ENCODE measurements around the gene APOBEC3C.
"Not testable (repeated sequence)": the region's sequence is repeated elsewhere in the genome, so short reads cannot be mapped to it uniquely, and the experiment has no call there.

APOBEC3C gene

DNA sequence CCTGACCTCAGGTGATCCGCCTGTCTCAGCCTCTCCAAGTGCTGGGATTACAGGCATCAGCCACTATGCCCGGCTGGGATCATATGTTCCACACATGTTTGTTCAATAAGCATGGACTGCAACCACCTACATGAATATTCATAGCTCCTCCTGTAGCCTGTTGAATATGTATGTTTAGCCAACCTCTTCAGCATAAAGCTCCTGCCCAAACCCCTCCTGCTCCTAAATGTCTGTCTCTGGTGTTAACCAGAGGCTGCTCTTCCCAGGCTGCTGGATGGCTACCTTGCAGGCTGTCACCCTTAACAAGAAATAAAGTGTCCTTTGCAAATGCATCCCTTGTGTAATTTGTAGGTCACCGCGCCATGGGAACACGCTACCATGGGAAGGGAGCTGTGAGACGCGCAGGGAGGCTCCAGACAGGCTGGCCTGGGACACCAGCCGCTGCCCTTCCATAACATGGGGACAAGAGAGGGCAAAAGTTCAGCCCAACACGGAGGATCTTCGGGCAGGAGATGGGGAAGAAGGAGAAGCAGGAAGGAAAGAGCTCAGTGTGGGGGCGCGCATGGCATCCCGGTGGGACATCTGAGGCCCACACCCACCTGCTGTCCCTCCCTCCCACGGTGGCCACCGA lies 6.1 kb downstream of the APOBEC3C start:
- not testable (repeated sequence) for DNase-seq

DNA sequence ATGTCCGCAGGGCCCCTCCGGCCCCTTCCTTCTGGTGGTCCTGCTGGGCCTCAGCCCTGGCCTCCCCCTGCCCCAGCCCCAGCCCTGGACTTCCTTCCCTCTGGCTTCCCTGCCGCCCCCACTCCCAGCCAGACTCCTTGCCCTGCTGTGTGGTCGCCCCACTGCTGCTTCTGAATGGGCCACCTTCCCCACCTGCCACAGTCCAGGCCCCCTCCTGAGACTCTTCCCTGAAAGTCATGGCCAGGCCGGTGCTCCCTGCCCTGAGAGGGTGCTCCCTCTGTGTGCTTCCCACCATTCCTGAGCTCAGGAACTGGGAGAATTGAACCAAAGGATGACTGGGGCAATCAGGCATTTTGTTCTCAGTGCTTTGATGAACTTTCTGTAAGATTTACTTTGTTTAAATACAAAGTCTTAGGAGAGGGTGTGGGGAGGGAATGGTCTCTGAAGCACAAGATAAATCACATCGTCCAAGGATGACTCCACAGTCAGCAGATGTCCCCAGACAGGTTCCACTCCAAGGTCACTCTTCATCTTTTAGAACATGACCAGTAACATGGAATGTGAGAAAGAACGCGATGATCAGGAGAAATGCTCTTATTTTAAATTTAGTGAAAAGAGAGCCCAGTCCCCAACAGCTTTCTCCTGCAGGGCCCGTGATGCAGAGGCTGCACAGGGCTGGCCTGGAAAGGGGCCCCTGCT lies 7.6 kb downstream of the APOBEC3C start:
- peak in 2 of 51 donors; percentile 2 to 7 for DNase-seq

DNA sequence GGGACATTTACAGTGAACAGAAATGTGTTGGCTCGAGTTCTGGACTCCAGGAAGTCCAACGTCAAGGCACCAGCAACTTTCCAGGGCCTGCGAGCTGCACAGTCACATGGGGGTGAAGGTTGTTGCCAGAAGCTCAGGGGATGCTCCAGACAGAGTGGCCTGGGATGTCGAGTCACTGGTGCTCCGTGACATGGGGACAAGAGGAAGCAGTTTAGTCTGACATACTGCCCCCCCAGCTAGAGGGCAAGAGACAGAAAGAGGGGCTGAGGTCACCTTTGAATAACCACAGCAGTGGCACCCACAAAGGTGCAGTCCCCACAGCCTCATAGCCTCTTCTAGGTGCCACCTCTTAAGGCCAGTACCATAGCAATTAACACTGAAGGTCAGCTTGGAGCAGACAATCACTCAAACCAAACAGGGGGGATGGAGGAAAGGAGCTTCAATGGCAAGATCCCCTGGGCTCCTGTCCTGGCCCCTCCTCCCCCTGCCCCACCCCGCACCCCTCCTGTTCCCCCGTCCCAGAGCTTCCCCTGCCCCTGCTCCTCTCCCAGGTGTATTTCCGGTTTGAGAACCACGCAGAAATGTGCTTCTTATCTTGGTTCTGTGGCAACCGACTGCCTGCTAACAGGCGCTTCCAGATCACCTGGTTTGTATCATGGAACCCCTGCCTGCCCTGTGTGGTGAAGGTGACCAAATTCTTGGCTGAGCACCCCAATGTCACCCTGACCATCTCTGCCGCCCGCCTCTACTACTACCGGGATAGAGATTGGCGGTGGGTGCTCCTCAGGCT lies 10.7 kb downstream of the APOBEC3C start:
- no peak for DNase-seq

DNA sequence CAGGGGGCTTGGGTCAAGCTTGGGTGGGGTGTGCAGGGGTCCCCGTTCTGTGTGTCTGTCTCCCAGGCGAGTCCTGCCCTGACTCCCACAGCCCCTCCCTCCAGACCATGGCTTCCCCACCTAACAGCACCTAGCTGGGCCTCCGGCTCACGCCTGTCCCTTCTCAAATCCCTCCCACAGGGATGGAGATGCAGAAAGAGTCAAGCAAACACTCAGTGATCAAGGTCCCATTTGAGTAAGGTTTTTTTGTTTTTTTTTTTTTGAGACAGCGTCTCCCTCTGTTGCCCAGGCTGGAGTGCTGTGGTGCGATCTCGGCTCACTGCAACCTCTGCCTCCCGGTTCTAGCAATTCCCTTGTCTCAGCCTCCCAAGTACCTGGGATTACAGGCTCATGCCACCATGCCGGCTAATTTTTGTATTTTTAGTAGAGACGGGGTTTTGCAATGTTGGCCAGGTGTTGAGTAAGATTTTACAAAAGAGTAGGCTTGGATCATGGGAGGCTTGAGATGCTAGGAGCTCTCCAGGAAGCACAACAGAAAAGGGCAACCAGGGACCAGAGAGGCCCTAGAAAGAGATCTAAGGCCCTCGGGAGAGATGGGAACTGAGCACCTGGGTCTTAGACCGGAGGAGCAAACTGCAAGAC lies 12.6 kb downstream of the APOBEC3C start:
- no peak for DNase-seq

DNA sequence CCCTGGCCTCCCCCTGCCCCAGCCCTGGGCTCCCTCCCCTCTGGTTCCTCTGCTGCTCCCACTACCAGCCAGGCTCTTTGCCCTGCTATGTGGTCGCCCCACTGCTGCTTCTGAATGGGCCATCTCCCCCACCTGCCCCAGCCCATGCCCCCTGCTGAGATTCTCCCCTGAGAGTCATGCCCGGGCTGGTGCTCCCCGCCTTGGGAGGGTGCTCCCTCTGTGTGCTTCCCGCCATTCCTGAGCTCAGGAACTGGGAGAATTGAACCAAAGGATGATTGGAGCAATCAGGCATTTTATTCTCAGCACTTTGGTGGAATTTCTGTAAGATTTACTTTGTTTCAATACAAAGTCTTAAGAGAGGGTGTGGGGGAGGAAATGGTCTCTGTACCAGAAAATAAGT lies 13.7 kb downstream of the APOBEC3C start:
- DNase-seq = no peak

DNA sequence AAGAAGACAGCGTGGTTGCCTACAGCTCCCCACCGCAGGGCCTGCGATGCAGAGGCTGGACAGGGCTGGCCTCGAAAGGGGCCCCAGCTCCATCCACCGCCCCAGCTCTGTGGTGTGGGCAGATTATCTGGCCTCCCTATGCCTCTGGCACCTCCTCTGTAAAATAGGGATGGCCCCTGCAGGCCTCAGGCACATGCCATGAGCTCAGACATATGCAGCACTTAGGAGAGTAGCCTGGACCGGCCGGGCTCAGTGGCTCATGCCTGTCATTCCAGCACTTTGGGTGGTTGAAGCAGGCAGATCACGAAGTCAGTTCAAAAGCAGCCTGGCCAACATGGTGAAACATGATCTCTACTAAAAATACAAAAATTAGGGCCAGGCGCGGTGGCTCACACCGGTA lies 14.2 kb downstream of the APOBEC3C start:
- DNase-seq = no peak

DNA sequence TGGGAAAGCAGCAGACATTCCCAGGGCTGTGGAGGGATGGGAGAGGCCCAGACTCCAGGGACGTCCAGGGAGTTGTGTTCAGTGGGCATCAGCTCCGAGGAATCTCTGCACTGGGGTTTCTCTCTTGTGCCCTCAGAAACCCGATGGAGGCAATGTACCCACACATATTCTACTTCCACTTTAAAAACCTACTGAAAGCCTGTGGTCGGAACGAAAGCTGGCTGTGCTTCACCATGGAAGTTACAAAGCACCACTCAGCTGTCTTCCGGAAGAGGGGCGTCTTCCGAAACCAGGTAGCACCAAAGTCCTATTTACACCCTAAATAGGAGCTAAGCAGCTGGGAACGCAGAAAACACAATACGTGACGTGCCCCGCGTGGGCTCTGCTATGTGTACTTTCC lies 15.2 kb downstream of the APOBEC3C start:
- no peak for DNase-seq

DNA sequence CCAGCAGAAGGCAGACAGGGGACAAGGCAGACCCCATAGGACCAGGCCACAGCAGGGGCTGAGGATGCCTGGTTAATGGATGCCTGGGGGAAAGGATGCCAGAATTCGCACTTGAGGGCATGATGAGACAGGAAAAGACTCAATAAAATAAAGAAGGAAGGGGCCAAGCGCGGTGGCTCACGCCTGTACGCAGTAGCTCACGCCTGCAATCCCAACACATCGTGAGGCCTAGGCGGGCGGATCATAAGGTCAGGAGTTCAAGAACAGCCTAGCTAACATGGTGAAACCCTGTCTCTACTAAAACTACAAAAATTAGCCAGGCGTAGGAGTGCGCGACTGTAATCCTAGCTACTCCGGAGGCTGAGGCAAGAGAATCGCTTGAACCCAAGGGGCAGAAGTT lies 16.6 kb downstream of the APOBEC3C start:
- no peak for DNase-seq

DNA sequence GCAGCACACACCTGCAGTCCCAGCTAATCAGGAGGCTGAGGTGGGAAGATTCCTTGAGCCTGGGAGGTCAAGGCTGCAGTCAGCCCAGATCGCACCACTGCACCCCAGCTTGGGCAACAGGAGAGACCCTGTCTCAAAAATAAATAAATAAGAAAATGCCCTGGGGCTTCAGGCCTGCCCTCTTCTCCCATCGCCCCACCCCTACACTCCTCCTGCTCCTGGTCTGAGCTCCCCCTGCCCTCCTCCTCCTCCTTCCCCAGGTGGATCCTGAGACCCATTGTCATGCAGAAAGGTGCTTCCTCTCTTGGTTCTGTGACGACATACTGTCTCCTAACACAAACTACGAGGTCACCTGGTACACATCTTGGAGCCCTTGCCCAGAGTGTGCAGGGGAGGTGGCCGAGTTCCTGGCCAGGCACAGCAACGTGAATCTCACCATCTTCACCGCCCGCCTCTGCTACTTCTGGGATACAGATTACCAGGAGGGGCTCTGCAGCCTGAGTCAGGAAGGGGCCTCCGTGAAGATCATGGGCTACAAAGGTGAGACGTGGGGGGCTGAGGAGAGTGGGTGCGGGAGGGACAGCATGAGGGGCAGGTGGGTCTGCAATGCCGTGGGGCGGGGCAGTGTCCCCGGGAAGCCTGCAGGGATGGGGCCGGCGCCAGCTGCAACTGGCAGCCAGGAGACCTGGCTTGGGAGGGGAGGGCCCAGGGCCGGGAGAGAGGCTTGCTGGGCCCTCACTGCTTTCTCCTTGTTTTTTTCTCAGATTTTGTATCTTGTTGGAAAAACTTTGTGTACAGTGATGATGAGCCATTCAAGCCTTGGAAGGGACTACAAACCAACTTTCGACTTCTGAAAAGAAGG lies 17.6 kb downstream of the APOBEC3C start:
- DNase-seq = not testable (repeated sequence)

DNA sequence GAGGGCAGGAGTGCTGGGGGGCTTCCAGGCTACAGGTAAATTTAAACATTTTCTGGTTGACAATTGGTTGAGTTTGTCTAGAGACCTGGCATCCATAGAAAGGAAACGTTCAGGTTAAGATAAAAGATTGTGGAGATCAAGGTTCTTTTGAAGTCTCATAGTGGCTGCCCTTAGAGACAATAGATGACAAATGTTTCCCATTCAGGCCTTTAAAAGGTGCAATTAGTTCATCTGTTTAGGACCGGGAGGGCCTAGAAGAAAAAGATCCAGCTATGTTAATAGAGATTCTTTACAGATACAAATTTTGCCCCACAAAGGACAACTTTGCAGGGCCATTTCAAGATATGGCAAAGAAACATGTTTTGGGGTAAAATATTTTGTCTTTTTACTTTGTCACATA lies 23.0 kb downstream of the APOBEC3C start:
- DNase-seq = not testable (repeated sequence)

DNA sequence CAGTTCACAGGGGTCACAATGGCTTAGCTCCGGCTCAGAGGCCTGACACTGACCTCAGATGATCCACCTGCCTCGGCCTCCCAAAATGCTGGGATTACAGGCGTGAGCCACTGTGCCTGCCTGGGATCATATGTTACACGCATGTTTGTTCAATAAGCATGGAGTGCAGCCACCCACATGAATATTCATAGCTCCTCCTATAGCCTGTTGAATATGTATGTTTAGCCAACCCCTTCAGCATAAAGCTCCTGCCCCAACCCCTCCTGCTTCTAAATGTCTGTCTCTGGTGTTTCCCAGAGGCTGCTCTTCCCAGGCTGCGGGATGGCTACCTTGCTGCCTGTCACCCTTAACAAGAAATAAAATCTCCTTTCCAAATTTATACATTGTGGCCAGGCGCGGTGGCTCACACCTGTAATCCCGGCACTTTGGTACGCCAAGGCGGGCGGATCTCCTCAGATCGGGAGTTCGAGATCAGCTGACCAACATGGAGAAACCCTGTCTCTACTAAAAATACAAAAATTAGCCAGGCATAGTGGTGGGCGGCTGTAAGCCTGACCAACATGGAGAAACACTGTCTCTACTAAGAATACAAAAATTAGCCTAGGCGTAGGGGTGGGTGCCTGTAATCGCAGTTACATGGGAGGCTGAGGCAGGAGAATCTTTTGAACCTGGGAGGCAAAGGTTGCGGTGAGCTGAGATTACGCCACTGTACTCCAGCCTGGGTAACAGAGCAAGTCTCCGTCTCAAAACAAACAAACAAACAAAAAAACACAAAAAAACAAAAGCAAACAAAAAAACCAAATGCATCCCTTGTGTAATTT lies 25.5 kb downstream of the APOBEC3C start:
- DNase-seq = no peak

DNA sequence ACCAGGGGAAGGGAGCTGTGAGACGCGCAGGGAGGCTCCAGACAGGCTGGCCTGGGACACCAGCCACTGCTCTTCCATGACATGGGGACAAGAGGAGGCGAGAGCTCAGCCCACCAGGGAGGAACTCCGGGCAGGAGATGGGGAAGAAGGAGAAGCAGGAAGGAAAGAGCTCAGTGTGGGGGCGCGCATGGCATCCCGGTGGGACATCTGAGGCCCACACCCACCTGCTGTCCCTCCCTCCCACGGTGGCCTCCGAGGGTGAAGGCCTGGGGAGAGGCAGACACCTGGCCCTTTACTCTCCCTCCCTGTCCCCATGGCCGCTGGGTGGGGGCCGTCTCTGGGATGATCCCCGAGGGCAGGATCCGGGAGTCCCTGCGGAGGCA lies 26.1 kb downstream of the APOBEC3C start:
- not testable (repeated sequence) for DNase-seq

DNA sequence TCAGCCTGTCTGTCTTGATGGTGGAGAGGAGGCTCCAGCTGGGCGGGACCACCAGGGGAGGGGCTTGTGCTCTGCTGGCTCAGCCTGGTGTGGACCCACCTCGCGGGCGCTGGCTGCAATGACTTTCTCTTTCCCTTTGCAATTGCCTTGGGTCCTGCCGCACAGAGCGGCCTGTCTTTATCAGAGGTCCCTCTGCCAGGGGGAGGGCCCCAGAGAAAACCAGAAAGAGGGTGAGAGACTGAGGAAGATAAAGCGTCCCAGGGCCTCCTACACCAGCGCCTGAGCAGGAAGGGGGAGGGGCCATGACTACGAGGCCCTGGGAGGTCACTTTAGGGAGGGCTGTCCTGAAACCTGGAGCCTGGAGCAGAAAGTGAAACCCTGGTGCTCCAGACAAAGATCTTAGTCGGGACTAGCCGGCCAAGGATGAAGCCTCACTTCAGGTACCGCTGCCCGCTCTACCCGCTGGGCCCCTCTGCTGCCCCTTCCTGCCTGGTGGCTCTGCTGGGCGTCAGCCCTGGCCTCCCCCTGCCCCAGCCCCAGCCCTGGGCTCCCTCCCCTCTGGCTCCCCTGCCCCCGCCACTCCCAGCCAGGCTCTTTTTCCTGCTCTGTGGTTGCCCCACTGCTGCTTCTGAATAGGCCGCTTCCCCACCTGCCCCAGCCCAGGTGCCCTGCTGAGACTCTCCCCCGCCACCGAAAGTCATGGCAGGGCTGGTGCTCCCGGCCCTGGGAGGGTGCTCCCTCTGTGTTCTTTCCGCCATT lies 26.7 kb downstream of the APOBEC3C start, which contains the start of gene APOBEC3F:
Gene APOBEC3F (plus strand): TSS at position 327 of the 759 bp plus-strand sequence. CDS start 97 bp downstream, at position 424.
- peak in 3 of 51 donors; percentile 5 to 24 (median 16) for DNase-seq

DNA sequence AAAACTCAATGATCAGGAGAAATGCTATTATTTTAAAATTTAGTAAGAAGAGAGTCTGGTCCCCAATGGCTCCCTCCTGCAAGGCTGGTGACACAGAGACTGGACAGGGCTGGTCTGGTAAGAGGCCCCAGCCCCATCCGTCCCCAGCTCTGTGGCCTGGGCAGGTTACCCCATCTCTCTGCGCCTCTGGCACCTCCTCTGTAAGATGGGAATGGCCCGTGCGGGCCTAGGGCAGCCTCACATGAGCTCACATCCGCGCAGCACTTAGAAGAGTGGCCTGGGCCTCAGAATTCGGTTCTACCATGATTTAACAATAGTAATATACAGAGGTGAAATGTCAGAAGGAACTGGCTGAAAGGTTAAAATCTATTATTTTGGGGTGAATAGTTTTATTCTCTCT lies 27.9 kb downstream of the APOBEC3C start:
- DNase-seq = no peak

DNA sequence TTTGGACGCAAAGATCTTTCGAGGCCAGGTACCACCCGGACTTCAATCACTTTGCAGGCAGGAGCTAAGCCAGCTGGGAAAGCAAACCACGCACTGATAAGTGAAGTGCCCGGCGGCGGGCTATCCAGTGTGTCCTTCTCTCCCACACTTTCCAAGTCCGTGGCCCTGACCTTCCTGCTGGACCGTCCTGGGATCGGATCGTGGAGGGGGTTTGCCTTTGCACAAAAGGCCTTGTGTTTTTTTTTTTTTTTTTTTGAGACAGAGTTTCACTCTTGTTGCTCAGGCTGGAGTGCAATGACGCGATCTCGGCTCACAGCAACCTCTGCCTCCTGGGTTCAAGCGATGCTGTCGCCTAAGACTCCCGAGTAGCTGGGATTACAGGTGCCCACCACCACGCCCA lies 29.0 kb downstream of the APOBEC3C start:
- not testable (repeated sequence) for DNase-seq

DNA sequence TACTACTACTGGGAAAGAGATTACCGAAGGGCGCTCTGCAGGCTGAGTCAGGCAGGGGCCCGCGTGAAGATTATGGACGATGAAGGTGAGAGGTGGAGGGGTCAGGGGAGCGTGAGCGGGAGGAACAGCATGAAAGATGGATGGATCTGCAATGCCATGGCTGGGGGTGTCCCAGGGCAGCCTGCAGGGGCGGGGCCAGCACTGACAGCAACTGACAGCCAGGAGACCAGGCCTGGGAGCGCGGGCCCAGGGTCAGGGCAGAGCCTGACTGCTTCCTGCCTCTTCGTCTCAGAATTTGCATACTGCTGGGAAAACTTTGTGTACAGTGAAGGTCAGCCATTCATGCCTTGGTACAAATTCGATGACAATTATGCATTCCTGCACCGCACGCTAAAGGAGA lies 31.1 kb downstream of the APOBEC3C start:
- DNase-seq = not testable (repeated sequence)

DNA sequence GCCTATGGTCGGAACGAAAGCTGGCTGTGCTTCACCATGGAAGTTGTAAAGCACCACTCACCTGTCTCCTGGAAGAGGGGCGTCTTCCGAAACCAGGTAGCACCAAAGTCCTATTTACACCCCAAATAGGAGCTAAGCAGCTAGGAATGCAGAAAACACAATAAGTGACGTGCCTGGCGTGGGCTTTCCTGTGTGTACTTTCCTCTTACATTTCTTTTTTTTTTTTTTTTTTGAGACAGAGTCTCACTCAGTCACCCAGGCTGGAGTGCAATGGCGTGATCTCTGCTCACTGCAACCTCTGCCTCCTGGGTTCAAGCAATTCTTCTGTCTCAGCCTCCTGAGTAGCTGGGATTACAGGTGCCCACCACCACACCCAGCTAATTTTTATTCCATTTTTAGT lies 35.4 kb downstream of the APOBEC3C start:
- not testable (repeated sequence) for DNase-seq

DNA sequence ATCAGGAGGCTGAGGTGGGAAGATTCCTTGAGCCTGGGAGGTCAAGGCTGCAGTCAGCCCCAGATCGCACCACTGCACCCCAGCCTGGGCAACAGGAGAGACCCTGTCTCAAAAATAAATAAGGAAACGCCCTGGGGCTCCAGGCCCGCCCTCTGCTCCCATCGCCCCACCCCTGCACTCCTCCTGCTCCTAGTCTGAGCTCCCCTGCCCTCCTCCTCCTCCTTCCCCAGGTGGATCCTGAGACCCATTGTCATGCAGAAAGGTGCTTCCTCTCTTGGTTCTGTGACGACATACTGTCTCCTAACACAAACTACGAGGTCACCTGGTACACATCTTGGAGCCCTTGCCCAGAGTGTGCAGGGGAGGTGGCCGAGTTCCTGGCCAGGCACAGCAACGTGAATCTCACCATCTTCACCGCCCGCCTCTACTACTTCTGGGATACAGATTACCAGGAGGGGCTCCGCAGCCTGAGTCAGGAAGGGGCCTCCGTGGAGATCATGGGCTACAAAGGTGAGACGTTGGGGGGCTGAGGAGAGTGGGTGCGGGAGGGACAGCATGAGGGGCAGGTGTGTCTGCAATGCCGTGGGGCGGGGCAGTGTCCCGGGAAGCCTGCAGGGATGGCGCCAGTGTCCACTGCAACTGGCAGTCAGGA lies 37.9 kb downstream of the APOBEC3C start:
- not testable (repeated sequence) for DNase-seq

DNA sequence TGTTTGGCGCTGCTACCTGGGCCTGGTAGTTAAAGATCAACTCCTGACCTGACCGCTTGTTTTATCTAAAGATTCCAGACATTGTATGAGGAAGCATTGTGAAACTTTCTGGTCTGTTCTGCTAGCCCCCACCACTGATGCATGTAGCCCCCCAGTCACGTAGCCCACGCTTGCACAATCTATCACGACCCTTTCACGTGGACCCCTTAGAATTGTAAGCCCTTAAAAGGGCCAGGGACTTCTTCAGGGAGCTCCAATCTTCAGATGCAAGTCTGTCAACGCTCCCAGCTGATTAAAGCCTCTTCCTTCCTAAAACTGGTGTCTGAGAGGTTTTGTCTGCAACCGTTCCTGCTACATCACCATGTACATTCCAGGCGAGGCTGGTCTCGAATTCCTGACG lies 41.6 kb downstream of the APOBEC3C start:
- no peak for DNase-seq
